Endometrial microvascular endothelial cells (primary cell): ENCODE results near the gene CHST2. TPM values are rescaled to one million over a fixed set of nuclear protein-coding genes. Genes with fewer than 3 reads are reported as not detected.

ENCODE experiments used
- total RNA-seq: library from RNA; depleted of rRNA; stranded (reverse); fragments of >200 nt; gene quantifications from one replicate; pipeline ENCODE4 v1.2.3, GENCODE V29; 2015; ENCODE audit errors: inconsistent ontology term

CHST2 gene
- total RNA-seq, 1 donor from 2014 or later: 13.9 TPM

Other genes with a start within 250 kb of the CHST2 start
- not detected for gene PCOLCE2, start 230.7 kb upstream of the CHST2 start, total RNA-seq
- not detected for gene PAQR9, start 156.1 kb upstream of the CHST2 start, total RNA-seq
- gene U2SURP, start 118.2 kb upstream of the CHST2 start, total RNA-seq: 30.0 TPM